Measurements from ENCODE around the gene CLDN15. TPM values are rescaled to one million over a fixed set of nuclear protein-coding genes. Genes with fewer than 3 reads are reported as not detected.
"Not testable (repeated sequence)": the region's sequence is repeated elsewhere in the genome, so short reads cannot be mapped to it uniquely, and the experiment has no call there.

The CLDN15 gene, protein sequence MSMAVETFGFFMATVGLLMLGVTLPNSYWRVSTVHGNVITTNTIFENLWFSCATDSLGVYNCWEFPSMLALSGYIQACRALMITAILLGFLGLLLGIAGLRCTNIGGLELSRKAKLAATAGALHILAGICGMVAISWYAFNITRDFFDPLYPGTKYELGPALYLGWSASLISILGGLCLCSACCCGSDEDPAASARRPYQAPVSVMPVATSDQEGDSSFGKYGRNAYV
- total RNA-seq: 10 to 100 TPM in 1 of 2 donors, 1 to 10 TPM in 1; 7.4 to 15.4 TPM

GRCh38 chr7:101237206-101238067, at the start of gene CLDN15:
Gene CLDN15, minus strand, starts transcription at chr7:101237802. Its CDS starts 221 bp downstream, at chr7:101237581.
- Histone ChIP-seq H3K27me3 (replicated peaks; ENCODE audit: insufficient read depth) (no peaks in the 10 kb centered on the region), H3K4me1 (ENCODE audit: control insufficient read depth in 1 of 2, low read depth in 2 of 2) (peaks cover 3 to 11% of the 10 kb centered on the region in 2 donors), H3K4me3 (peak within 1 kb of the TSS; percentile 31), H3K36me3 (peaks cover 25% of the 10 kb centered on the region), H3K27ac (peak within 1 kb of the TSS in 1 of 2 donors; percentile 48), H3K9me3 (no peaks in the 10 kb centered on the region)
- ATAC-seq (ENCODE audit: insufficient number of reproducible peaks, low FRiP score, low read depth) (no peak), DNase-seq (ENCODE audit: low spot score) (no peak)
- TF ChIP-seq, protein P1, sequence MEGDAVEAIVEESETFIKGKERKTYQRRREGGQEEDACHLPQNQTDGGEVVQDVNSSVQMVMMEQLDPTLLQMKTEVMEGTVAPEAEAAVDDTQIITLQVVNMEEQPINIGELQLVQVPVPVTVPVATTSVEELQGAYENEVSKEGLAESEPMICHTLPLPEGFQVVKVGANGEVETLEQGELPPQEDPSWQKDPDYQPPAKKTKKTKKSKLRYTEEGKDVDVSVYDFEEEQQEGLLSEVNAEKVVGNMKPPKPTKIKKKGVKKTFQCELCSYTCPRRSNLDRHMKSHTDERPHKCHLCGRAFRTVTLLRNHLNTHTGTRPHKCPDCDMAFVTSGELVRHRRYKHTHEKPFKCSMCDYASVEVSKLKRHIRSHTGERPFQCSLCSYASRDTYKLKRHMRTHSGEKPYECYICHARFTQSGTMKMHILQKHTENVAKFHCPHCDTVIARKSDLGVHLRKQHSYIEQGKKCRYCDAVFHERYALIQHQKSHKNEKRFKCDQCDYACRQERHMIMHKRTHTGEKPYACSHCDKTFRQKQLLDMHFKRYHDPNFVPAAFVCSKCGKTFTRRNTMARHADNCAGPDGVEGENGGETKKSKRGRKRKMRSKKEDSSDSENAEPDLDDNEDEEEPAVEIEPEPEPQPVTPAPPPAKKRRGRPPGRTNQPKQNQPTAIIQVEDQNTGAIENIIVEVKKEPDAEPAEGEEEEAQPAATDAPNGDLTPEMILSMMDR (IDR thresholded peaks at IDR 0.05): no peak

GRCh38 chr7:101287032-101287431, 49.4 kb upstream of the CLDN15 start:
- Histone ChIP-seq H3K27me3 (replicated peaks; ENCODE audit: insufficient read depth) (no peaks in the 10 kb centered on the region), H3K9me3 (no peaks in the 10 kb centered on the region), H3K27ac (no peak overlapping the region), H3K4me1 (ENCODE audit: control insufficient read depth in 1 of 2, low read depth in 2 of 2) (no peaks in the 10 kb centered on the region), H3K4me3 (no peak overlapping the region), H3K36me3 (no peaks in the 10 kb centered on the region)
- ATAC-seq (ENCODE audit: insufficient number of reproducible peaks, low FRiP score, low read depth) (no peak), DNase-seq (ENCODE audit: low spot score) (no peak)
- TF ChIP-seq, protein P1 (IDR thresholded peaks at IDR 0.05): no peak

GRCh38 chr7:101285880-101286279, 48.3 kb upstream of the CLDN15 start:
- not testable (repeated sequence) for ATAC-seq (ENCODE audit: insufficient number of reproducible peaks, low FRiP score, low read depth)

DNA sequence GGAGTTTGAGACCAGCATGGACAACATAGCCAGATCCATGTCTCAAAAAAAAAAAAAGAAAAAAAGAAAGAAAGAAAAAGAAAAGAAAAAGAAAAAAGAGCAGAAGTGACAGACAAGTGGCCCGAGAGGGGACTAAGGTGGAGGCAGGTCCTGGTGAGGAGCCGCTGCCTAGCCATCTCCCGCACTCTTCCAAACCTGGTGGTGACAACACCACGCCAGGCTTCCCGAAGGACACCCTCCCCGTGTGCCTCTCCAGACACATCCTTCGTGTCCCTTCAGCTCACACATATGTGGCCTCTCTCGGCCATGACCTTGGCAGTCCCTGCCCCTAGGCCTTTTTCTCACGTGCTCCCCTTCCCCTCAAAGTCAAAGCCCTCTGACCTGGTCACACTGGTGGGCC, 47.6 kb upstream of the CLDN15 start:
- no peak for DNase-seq (ENCODE audit: low spot score)
- no peaks in the 10 kb centered on the region for H3K9me3 ChIP-seq
- H3K36me3 ChIP-seq: no peaks in the 10 kb centered on the region

More at GRCh38 chr7:101285880-101286279, 48.3 kb upstream of the CLDN15 start:
- H3K4me1 ChIP-seq (ENCODE audit: control insufficient read depth in 1 of 2, low read depth in 2 of 2); DNase-seq (ENCODE audit: low spot score); H3K27ac ChIP-seq; H3K4me3 ChIP-seq; H3K9me3 ChIP-seq; H3K27me3 ChIP-seq (replicated peaks; ENCODE audit: insufficient read depth); H3K36me3 ChIP-seq: not testable (repeated sequence)

GRCh38 chr7:101280912-101281311, 43.3 kb upstream of the CLDN15 start:
- not testable (repeated sequence) for ATAC-seq (ENCODE audit: insufficient number of reproducible peaks, low FRiP score, low read depth)

More for the DNA sequence above, 47.6 kb upstream of the CLDN15 start:
- Histone ChIP-seq H3K4me3 (no peak overlapping the region), H3K27ac (no peak overlapping the region), H3K4me1 (ENCODE audit: control insufficient read depth in 1 of 2, low read depth in 2 of 2) (no peaks in the 10 kb centered on the region), H3K27me3 (replicated peaks; ENCODE audit: insufficient read depth) (no peaks in the 10 kb centered on the region)
- ATAC-seq (ENCODE audit: insufficient number of reproducible peaks, low FRiP score, low read depth): no peak
- TF ChIP-seq, protein P1 (IDR thresholded peaks at IDR 0.05): no peak

More at GRCh38 chr7:101280912-101281311, 43.3 kb upstream of the CLDN15 start:
- H3K27me3 ChIP-seq (replicated peaks; ENCODE audit: insufficient read depth); DNase-seq (ENCODE audit: low spot score); H3K36me3 ChIP-seq; H3K27ac ChIP-seq; H3K4me3 ChIP-seq; H3K4me1 ChIP-seq (ENCODE audit: control insufficient read depth in 1 of 2, low read depth in 2 of 2); H3K9me3 ChIP-seq: not testable (repeated sequence)
